SW480 (cell line): ENCODE data around the gene VEZF1.

Experiments
- DNase-seq: peaks from one replicate; pipeline ENCODE4 v3.0.0-alpha.2; 2016; ENCODE audit warnings: low spot score

The VEZF1 gene

DNA sequence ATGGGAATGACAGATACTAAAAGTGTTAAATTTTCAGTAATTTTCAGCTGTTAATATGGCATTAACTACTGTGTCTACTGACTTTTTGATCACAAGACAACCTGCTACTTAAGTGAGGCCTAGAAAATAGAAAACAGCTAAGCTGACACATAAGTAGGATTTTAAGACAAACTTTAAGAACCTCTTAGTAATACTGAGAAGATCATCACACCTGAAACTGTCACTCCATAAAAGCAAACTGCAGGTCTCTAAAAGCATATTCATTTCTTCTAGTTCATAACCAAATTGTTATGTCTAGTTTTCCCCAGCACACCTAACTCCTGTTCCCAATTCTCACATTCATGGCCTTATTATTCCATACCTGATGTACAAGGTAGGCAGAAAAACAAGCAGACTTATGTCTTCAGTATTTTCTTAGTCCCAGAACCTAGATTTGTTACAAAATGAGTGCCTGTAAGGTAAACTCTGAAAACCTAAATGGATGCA is 11.0 kb upstream of the VEZF1 start:
- no peak for DNase-seq

GRCh38 chr17:57997085-57997809 is 9.2 kb upstream of the VEZF1 start:
- DNase-seq: no peak

DNA sequence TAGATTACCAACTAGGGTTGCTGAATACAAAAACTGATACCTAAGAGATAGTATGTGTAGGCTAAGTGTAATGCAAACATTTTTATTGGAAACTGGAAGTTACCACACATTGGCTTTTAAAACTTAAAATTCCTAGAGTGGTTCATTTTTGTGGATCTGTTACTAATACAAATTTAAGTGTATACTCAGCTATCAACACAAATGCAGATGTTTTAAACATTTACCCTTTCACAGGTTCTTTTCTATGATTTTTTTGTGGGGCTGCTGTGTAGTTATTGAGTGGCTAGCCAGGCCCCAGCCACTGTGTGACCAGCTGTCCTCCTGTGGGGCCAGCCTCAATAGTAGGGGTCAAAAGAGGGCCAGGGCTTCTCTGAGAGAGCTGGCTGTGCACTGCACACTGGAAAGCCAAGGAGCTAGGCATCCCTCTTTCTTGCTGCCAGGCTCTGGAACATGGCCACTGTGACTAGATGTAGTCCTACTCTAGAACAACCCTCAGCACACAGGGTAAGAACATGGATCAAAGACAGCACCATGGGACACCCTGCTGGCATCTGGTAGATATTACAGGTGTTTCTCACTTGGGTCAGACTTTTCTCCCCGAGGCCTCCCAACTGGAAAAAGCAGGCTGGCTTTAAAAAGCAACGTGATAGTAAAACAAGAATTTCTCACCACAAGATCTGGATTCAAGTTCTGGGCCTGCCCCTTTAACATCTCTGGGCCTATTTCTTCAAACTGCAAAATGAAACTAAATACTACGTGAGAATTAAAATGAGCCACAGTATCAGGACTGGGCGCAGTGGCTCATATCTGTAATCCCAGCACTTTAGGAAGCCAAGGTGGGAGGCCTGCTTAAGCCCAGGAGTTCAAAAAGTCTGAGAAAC is 7.3 kb upstream of the VEZF1 start:
- peak; percentile 87 for DNase-seq

- no peak for DNase-seq
Measured at GRCh38 chr17:57994436-57994835, 6.4 kb upstream of the VEZF1 start.

DNA sequence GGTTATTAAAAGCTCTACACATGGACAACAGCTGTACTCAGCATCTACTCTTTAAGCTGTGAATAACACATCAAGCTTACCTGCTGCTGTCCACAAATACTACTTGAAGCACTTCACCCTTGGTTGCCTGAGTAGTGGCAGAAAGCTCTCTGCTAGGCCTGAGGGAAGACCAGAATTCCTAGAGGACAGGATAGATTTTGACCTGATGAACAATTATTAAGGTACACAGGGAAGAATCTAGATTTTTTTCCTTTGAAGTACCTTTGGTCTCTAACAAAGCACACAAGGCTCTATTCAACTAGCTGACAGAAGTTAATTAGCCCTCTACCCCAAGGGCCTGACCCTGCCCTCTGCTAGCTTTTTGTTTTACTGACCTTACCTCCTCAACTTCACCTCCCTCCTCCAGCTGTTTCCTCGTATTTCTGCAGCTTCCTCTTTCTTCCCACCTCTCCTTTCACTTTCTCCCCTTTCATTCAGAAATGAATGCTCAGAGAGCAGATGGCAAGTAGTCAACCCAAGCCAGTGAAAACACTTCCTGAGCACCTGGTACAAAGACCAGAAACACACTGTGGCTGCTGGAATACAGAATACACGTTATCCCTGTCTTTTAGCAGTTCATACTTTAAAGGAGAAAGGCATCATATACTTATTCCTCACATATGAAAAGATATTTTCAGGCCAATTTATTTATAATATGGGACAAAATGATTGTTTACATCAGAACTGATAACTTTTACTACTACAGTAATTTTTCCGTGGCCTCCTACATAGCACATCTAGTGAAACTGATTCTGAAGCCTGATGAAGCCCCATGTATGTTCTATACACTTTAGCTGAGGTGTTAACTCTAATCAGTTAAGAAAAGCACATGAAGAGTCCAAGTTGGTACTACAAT is 5.7 kb upstream of the VEZF1 start:
- peak; percentile 33 for DNase-seq

GRCh38 chr17:57991537-57991936 is 3.5 kb upstream of the VEZF1 start:
- no peak for DNase-seq

DNA sequence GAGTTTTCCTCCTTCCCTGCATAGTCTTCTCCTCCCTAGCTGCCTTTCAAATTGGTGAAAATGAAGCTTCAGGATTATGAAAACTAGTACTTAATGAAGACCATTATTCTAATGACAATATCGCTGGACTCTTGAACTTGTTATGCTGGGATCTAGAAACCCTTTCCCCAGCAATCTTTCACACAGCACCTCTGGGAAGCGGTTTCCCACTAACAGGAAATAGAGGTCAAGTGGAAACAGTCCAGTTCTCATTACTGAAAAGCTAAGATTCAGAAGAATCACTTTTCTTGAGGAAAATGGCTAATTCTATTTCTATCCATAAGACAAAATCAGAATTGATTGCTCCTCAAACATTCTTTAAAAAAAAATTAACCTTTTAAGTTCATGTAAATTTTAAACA is 2.0 kb upstream of the VEZF1 start:
- DNase-seq: no peak

- DNase-seq: peak; percentile 77
Measured at GRCh38 chr17:57988301-57989250, 522 bp upstream of the VEZF1 start.

GRCh38 chr17:57986841-57987580 is 1.0 kb downstream of the VEZF1 start:
- peak; percentile 67 for DNase-seq

DNA sequence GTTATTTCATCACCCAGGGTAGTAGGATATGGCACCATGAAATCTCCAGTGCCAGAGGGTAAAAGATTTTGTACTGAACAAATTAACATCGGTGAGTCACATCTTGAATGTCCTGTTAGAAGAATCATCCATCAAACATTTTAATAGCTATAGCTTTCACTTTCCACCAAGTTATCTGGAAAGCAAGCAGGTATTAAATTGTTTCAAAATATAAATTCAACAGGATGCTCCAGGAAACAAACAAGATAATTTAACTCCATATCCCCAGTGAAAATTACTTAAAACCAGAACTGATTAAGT is 2.4 kb downstream of the VEZF1 start:
- peak; percentile 58 for DNase-seq

GRCh38 chr17:57984936-57985674 is 2.9 kb downstream of the VEZF1 start:
- DNase-seq: no peak

DNA sequence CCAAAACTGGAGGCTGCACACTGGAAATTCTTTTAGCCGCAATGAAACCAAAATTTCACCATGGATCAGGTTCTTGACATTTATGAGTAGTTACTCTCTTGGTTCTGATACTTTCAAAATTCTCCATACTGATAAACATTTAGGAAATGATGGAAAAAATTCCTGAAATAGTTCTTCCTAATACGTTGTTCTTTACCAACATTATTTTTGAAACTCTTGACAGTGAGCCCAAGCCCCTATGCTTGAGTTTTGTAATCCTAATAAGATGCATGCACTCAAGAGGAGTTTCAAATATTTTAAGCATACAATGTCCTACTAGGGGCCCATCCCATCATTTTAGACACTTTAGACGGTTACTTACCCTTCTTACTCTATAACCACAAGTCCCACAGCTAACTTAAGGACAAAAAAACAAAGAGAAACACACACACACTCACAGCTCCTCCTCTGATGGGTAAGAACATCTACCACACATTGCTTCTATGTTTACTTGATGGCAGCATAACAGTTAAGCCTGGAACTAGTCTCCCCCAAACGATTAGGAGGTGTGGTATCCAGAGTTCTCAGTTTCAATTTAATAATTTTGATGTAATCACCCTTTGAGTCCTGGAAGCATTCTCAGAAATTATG is 3.7 kb downstream of the VEZF1 start:
- DNase-seq: no peak

- no peak for DNase-seq
Measured at GRCh38 chr17:57983446-57983845, 4.6 kb downstream of the VEZF1 start.

DNA sequence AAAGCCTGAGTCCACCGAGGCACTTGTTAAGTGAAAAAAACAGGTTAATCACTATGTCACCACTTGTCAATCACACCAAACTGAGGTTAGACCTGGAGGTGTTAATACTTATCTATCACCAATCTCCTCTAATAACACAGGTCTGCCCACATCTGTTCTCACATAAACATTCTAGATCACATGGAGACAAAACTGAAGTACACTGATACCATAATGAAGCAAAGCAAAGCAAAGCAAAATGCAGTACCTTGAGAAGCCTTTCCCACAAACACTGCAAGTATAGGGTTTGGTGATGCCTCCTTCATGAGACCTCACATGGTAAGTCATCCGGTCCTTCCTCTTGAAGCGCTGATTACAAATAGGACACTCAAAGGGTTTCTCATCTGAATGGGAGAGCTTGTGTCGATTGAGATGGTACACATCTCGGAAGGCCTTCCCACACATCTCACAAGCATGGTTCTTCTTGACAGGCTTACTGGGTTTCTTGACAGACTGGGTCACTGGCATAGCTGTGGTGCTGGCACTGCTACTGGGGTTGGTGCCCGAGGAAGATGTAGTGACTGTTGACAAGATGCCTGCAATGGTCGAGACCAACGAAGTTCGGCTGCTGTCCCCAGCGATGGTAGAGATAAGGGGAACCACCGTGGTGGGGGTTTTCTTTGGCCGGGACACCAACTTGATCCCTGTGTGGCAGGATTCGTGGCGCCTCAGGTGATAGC is 5.4 kb downstream of the VEZF1 start:
- DNase-seq: no peak

DNA sequence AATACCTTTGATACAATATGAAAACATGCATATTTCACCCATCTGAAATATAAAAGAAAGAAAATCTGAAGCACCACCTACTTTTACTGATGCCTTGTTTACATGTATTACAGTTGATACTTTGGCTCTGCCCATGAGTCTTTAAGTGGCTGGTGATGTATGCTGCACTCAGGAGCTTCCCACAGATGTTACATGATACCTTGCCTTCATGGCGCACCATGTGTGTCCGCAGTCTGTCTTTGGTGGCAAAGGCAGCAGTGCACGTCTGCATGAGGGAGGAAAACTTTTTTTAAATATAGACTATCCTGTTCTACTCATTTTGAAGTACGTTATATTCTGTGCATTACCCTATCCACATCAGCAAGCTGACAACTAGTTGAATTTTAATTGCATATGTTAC is 7.5 kb downstream of the VEZF1 start:
- DNase-seq: no peak

GRCh38 chr17:57979076-57979475 is 9.0 kb downstream of the VEZF1 start:
- DNase-seq: no peak

DNA sequence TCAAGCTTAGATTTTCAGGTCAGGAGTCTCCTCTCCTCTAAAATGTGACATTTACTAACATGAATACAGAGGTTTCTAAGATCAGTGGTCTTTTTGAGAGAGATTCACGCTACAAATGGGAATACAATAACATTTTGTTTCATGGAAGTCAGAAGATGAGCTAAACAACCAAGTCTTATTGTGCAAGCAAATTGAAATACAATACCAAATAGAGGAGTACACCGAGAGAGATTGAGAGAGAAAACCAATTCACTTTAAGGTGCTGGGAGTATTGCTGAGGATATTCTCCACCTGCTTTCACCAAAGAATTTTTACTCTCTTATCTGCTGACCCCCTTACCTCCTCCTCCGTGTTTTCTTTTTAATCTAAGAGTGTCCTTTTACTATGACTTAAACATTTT is 11.5 kb downstream of the VEZF1 start:
- DNase-seq: no peak

GRCh38 chr17:57975044-57975443 is 13.0 kb downstream of the VEZF1 start:
- DNase-seq: no peak
